CD4-positive, alpha-beta T cell treated with Interleukin-17A for 4 hours (primary cell): ENCODE measurements around the gene MARK4.
"Not testable (repeated sequence)": the region's sequence is repeated elsewhere in the genome, so short reads cannot be mapped to it uniquely, and the experiment has no call there.

Experiments
- DNase-seq: peaks from one replicate; pipeline ENCODE4 v3.0.0-alpha.2; 2020; ENCODE audit warnings: mixed read lengths

MARK4 gene

GRCh38 chr19:45250832-45251451 lies at the start of gene MARK4:
MARK4 (plus strand) TSS chr19:45251271; CDS start chr19:45251589, 318 bp downstream.
- DNase-seq = peak; percentile 77

- DNase-seq = no peak
Observed at GRCh38 chr19:45202637-45203036, 48.4 kb upstream of the MARK4 start.

GRCh38 chr19:45205810-45206209 lies 45.3 kb upstream of the MARK4 start:
- DNase-seq = no peak

GRCh38 chr19:45206328-45206727 lies 44.7 kb upstream of the MARK4 start:
- DNase-seq = no peak

- no peak for DNase-seq
Observed at GRCh38 chr19:45211751-45212381, 39.2 kb upstream of the MARK4 start.

GRCh38 chr19:45213031-45213430 lies 38.0 kb upstream of the MARK4 start:
- no peak for DNase-seq

GRCh38 chr19:45215391-45216191 lies 35.5 kb upstream of the MARK4 start:
- DNase-seq = no peak

GRCh38 chr19:45216667-45217066 lies 34.4 kb upstream of the MARK4 start:
- DNase-seq = no peak

- DNase-seq = no peak
Observed at GRCh38 chr19:45217193-45217956, 33.7 kb upstream of the MARK4 start.

GRCh38 chr19:45217957-45218334 lies 33.1 kb upstream of the MARK4 start:
- no peak for DNase-seq

GRCh38 chr19:45218426-45218825 lies 32.6 kb upstream of the MARK4 start:
- DNase-seq = no peak

GRCh38 chr19:45218911-45219743 lies 31.9 kb upstream of the MARK4 start:
- DNase-seq = no peak

GRCh38 chr19:45222724-45223123 lies 28.3 kb upstream of the MARK4 start:
- DNase-seq = no peak

- no peak for DNase-seq
Observed at GRCh38 chr19:45223879-45224278, 27.2 kb upstream of the MARK4 start.

- no peak for DNase-seq
Observed at GRCh38 chr19:45224645-45225044, 26.4 kb upstream of the MARK4 start.

- DNase-seq = not testable (repeated sequence)
Observed at GRCh38 chr19:45229056-45229455, 22.0 kb upstream of the MARK4 start.

- DNase-seq = no peak
Observed at GRCh38 chr19:45231891-45232290, 19.2 kb upstream of the MARK4 start.

GRCh38 chr19:45234089-45234869 lies 16.8 kb upstream of the MARK4 start:
- no peak for DNase-seq

GRCh38 chr19:45235485-45235884 lies 15.6 kb upstream of the MARK4 start:
- no peak for DNase-seq

GRCh38 chr19:45238556-45238955 lies 12.5 kb upstream of the MARK4 start:
- no peak for DNase-seq

GRCh38 chr19:45243144-45243732 lies 7.8 kb upstream of the MARK4 start:
- no peak for DNase-seq
